ENCODE measurements around the gene PRH1.

Gene PRH1

DNA sequence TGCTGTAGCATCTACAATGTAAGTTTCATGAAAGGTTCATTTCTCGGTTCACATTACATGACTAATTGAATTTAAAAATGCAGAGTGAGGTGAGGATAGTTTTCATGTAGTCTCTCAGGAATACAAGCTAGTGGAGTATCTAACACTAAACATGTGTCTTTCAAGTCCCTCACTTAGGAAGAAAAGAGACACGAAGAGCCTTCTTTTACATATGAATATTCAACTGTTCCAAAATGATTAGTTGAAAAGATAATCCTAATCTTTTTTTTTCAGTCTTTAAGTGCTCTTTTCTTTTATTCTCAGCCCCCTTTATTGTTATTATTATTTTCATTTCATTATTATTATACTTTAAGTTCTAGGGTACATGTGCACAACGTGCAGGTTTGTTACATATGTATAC, 45.6 kb downstream of the PRH1 start:
- ATAC-seq: no peak
- no peak for DNase-seq

All from stimulated activated naive CD8-positive, alpha-beta T cell treated with anti-CD3 and anti-CD28 coated beads, Interleukin-15, Interleukin-2, amounts not matched to agents 100 U/mL and 50 U/mL, for 24 hours (primary cell).